GM12873 (cell line): ENCODE data around the gene RNU6-9.

Source experiments
- TF ChIP-seq, protein P1 (sequence below): IDR thresholded peaks from 2 replicates; pipeline ENCODE4 v1.5.1; 2012; ENCODE audit warnings: low read depth, mild to moderate bottlenecking, moderate library complexity, low read length, control low read depth; ENCODE audit not compliant: insufficient read depth; ENCODE audit errors: missing control alignments

The RNU6-9 gene

DNA sequence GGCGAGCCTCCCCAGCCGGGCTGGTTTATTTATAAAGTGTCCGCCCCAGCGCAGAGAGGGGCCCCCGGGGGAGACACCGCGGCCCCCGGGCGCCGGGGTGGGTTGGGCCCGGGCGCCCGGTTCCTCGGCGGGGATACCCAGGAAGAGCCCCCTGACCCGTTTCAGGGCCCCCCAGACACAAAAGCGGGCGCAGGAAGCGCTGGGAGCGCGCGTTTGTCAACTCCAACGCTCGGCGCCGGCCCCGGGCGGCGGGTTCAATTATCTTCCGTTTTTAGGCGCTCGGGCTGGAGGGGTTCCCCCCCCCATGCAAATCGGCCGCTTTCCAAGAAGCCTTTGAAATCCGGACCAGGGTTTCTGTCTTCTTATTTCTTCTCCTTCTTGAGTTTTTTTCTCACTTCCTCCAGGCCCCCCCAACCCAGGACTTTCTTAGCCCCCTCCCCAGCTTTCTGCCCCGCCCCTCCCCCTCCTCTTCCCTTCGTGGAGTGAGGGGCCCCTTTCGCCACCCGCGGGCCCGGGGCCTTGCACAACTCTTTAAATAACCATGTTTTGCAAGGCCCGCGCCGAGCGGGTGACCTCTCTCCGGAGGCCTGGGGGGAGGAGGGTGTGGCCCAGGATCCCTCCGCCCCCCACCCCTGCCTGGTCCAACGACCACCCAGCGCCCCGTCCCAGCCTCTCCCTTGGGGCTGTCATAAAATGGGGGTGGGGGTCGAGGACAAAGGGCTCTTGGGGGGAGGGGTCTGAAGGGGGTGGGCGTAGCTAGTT lies 33.5 kb downstream of the RNU6-9 start:
- TF ChIP-seq, protein P1, sequence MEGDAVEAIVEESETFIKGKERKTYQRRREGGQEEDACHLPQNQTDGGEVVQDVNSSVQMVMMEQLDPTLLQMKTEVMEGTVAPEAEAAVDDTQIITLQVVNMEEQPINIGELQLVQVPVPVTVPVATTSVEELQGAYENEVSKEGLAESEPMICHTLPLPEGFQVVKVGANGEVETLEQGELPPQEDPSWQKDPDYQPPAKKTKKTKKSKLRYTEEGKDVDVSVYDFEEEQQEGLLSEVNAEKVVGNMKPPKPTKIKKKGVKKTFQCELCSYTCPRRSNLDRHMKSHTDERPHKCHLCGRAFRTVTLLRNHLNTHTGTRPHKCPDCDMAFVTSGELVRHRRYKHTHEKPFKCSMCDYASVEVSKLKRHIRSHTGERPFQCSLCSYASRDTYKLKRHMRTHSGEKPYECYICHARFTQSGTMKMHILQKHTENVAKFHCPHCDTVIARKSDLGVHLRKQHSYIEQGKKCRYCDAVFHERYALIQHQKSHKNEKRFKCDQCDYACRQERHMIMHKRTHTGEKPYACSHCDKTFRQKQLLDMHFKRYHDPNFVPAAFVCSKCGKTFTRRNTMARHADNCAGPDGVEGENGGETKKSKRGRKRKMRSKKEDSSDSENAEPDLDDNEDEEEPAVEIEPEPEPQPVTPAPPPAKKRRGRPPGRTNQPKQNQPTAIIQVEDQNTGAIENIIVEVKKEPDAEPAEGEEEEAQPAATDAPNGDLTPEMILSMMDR = no peak

DNA sequence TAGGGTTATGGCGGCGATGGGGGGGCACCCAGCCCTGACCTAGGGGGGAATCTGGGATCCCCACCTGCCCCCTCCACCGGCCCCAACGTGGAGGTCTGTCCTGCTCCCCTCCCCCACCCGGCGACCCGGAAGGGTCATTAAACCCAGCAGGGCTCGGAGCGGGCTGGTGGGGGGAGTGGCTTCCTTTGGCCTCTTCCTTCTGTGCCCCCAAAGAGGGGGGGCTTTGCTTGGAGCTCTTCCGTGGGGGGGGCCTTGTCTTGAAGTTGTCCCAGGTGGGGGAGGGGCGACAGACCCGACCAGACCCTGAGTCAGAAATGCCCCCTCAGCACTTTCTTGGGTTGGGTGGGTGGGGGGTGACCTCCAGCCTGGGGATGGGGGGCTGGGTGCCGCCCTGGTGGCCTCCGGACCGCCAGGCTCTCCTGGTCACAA lies 34.1 kb downstream of the RNU6-9 start:
- TF ChIP-seq, protein P1 = no peak

DNA sequence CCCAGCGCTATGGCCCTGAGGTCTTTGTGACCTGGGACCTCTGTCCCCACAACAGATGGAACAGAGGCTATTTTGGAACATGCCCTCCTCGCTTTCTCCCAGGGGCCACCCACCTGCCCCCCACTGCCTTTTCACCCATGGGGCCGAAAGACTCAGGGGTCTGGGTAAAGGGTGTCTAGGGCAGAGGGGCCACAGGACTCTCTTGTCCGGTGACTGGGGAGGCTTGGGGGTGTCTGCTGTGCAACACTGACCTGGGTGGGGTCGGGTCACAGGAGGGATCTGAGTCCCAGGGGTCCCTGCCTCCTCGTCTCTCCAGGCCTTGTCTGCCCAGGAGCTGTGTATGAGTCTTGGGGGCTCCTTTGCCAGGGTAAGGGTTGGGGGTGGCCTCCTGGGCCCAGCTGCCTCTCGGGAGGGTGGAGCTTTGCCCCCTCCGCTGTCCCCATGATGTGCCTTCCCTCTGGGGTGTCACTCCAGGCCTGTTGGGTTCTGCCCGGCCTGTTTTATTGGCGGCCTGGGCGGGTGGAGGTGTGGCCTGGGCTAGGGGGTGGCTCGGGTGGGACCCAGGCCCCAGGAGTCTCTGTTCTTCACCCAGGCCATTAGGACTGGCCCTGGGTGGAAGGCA lies 34.6 kb downstream of the RNU6-9 start:
- TF ChIP-seq, protein P1 = no peak

DNA sequence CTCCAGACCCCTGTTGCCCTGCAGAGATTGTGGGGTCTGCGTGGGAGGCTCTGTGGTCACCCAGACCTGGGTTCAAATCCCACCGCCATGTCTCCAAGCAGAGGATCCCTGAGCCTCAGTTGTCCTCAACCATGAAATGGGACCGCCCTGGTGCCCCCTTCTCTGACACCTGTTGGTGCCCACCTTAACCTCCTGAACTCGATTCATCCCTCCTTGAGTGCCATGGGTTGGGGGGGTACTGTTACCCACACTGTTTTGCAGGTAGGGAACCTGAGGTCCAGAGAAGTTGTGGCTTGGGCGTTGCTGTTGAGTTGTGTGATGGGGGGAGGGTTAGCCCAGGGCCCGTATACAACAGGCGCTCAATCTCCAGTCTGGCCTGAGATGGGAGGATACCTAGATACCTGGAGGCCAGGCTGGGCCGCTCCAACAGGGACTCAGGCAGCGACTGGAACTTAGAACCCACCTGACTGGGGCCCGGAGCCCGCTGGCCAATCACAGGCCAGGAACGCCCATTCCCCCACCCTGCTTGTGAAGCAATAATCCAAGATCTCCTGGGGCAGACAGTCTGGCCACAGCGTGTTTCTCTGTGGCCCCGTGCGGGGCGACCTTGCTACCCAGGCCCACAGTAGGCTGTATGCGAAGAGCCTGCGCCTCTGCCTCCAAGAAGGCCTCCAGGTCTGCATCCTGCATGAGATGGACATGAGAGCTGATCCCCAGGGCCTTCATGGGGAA lies 35.4 kb downstream of the RNU6-9 start:
- TF ChIP-seq, protein P1 = no peak

DNA sequence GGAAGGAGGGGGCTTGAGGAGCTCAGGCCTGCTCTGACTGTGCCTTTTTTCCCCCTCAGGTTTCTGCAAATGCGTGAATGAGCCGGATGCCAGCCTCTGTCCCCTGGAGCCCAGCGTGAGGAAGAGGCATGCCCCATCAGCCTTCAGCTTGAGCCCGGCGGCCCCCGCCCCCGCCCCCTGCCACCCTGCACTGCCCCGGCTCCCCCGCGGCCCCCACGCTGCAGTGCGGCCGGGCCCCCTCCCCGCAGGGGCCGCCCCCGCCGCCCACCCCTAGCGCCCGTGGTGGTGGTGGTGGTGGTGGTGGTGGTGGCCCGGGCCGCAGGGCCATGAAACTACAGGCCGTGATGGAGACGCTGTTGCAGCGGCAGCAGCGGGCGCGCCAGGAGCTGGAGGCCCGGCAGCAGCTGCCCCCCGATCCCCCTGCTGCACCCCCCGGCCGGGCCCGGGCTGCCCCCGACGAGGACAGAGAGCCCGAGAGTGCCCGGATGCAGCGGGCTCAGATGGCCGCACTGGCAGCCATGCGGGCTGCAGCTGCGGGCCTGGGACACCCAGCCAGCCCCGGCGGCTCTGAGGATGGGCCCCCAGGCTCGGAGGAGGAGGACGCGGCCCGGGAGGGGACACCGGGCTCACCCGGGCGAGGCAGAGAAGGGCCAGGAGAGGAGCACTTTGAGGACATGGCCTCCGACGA lies 36.1 kb downstream of the RNU6-9 start:
- TF ChIP-seq, protein P1 = no peak

DNA sequence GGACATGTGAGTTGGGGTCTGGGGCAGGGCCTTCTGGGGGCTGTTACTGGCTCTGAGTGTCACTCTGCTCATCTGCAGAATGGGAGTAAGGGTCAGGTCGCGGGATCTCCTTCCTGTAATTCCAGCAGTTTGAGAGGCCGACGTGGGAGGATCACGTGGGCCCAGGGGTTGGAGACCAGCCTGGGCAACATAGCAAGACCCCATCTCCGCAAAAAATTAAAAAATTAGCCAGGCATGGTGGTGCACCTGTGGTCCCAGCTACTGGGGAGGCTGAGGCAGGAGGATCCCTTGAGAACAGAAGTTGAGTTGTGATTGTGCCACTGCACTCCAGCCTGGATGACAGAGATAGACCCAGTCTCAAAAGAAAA lies 36.6 kb downstream of the RNU6-9 start:
- TF ChIP-seq, protein P1 = no peak
